Tibial nerve (tissue), 4 donors: ENCODE results near the gene SLC22A3. TPM values are rescaled to one million over a fixed set of nuclear protein-coding genes. Genes with fewer than 3 reads are reported as not detected.
A peak's percentile ranks its signal among the peaks of the same experiment; 100 is the strongest.

ENCODE experiments used
- DNase-seq, 2 donors: peaks; one replicate each; pipeline ENCODE4 v3.0.0-alpha.2; 2019; ENCODE audit warnings: low spot score in 2 of 2
- H3K27ac ChIP-seq, 4 donors: fragments of 200-600 bp; sonication (generic) in 3 of 4; one replicate each; pipeline ENCODE4 v1.5.1; 2017 to 2019; ENCODE audit warnings: mild to moderate bottlenecking in 1 of 4
- H3K27me3 ChIP-seq, 2 donors: fragments of 200-600 bp; sonication (generic) in 1 of 2; one replicate each; pipeline versions ENCODE4 v1.5.1 to v1.6.0; 2017 to 2019
- H3K36me3 ChIP-seq, 3 donors: fragments of 200-600 bp; sonication (generic); one replicate each; pipeline ENCODE4 v1.5.1; 2018 to 2019
- H3K4me1 ChIP-seq, 4 donors: fragments of 200-600 bp; sonication (generic) in 3 of 4; one replicate each; pipeline ENCODE4 v1.5.1; 2017 to 2019
- H3K4me3 ChIP-seq, 4 donors: fragments of 200-600 bp; sonication (generic) in 3 of 4; one replicate each; pipeline ENCODE4 v1.5.1; 2017 to 2019; ENCODE audit warnings: mild to moderate bottlenecking in 1 of 4, moderate library complexity in 1 of 4
- H3K9me3 ChIP-seq, 4 donors: fragments of 200-600 bp; sonication (generic) in 3 of 4; one replicate each; pipeline ENCODE4 v1.5.1; 2017 to 2019
- EP300 ChIP-seq, 2 donors: sonication (generic); formaldehyde crosslinking; IDR thresholded peaks; one replicate each; pipeline ENCODE4 v1.6.1; 2017; ENCODE audit warnings: antibody characterized with exemption in 2 of 2, mild to moderate bottlenecking in 1 of 2
- POLR2A ChIP-seq, 2 donors: fragments of 450-650 bp; IDR thresholded peaks; one replicate each; pipeline ENCODE4 v1.6.1; 2017; ENCODE audit warnings: antibody characterized with exemption in 2 of 2, mild to moderate bottlenecking in 2 of 2, moderate library complexity in 2 of 2
- WGBS, 2 donors: methylation state at CpG; one replicate each; pipeline ENCODE4 v1.1.5; 2018; 5-methylcytosine and 5-hydroxymethylcytosine counted together
- total RNA-seq, 4 donors: library from RNA; depleted of rRNA; stranded (reverse); fragments of >200 nt; gene quantifications; one replicate each; pipeline ENCODE4 v1.1.0, GENCODE V29; 2016
- TF ChIP-seq, protein P1 (sequence below), 5 experiments: fragments of 200-600 bp in 3 of 5; fragments of 450-650 bp in 2 of 5; sonication (generic) in 3 of 5; IDR thresholded peaks; one replicate each; pipeline ENCODE4 v1.5.1; 2016 to 2019; ENCODE audit warnings: antibody characterized with exemption in 5 of 5, mild to moderate bottlenecking in 3 of 5, moderate library complexity in 2 of 5

SLC22A3 gene
- total RNA-seq, 4 donors from 2014 or later = 76.8 to 361 (median 263) TPM

DNA sequence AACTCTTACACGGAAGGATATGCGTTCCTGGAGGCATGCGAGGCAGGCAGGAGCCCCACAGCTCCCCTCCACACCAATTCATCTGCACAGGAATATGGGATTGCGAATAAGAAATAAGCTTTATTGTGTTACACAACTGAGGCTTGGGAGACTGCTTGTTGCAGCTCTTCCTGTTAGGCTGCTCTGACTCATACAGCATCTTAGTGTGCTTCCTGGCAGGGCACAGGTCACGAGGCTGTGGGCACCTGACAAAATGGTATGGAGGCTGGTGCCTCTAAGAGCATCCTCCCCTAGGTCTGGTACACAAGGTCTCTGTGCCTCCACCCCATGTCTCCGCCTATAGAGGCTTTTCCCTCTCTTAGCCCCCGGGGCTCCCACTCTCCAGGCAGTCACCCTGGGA lies 6.8 kb downstream of the SLC22A3 start:
- H3K4me1 ChIP-seq = peaks cover 0 to 10% (median 0%) of the 10 kb centered on the region in 4 donors
- peak overlapping the region in 2 of 4 donors; percentile 39 to 60 for H3K27ac ChIP-seq
- no peak overlapping the region for H3K4me3 ChIP-seq
- no peak for DNase-seq
- no peaks in the 10 kb centered on the region for H3K36me3 ChIP-seq
- H3K27me3 ChIP-seq = no peaks in the 10 kb centered on the region
- H3K9me3 ChIP-seq = no peaks in the 10 kb centered on the region
- TF ChIP-seq EP300 (IDR thresholded peaks at IDR 0.05) = no peak
- no peak for TF ChIP-seq POLR2A (IDR thresholded peaks at IDR 0.05)
- TF ChIP-seq, protein P1, sequence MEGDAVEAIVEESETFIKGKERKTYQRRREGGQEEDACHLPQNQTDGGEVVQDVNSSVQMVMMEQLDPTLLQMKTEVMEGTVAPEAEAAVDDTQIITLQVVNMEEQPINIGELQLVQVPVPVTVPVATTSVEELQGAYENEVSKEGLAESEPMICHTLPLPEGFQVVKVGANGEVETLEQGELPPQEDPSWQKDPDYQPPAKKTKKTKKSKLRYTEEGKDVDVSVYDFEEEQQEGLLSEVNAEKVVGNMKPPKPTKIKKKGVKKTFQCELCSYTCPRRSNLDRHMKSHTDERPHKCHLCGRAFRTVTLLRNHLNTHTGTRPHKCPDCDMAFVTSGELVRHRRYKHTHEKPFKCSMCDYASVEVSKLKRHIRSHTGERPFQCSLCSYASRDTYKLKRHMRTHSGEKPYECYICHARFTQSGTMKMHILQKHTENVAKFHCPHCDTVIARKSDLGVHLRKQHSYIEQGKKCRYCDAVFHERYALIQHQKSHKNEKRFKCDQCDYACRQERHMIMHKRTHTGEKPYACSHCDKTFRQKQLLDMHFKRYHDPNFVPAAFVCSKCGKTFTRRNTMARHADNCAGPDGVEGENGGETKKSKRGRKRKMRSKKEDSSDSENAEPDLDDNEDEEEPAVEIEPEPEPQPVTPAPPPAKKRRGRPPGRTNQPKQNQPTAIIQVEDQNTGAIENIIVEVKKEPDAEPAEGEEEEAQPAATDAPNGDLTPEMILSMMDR (IDR thresholded peaks at IDR 0.05) = no peak
- 68 to 85% methylated on average over 6 to 7 of the region's 7 CpGs for WGBS, 2 donors

GRCh38 chr6:160356074-160356744 lies 8.0 kb downstream of the SLC22A3 start:
- TF ChIP-seq EP300 (IDR thresholded peaks at IDR 0.05) (no peak), POLR2A (IDR thresholded peaks at IDR 0.05) (no peak)
- TF ChIP-seq, protein P1 (IDR thresholded peaks at IDR 0.05) = no peak
- no peaks in the 10 kb centered on the region for H3K36me3 ChIP-seq
- no peak overlapping the region for H3K4me3 ChIP-seq
- H3K27ac ChIP-seq = peak overlapping the region in 1 of 4 donors; percentile 59
- H3K27me3 ChIP-seq = no peaks in the 10 kb centered on the region
- H3K4me1 ChIP-seq = peaks cover 0 to 10% (median 0%) of the 10 kb centered on the region in 4 donors
- no peaks in the 10 kb centered on the region for H3K9me3 ChIP-seq
- DNase-seq = no peak
- WGBS, 2 donors = 76% methylated on average over 14 of the region's 14 CpGs

GRCh38 chr6:160357088-160357487 lies 8.9 kb downstream of the SLC22A3 start:
- Histone ChIP-seq H3K4me1 (peaks cover 0 to 10% (median 0%) of the 10 kb centered on the region in 4 donors), H3K4me3 (no peak overlapping the region), H3K27ac (peak overlapping the region in 1 of 4 donors; percentile 8), H3K27me3 (no peaks in the 10 kb centered on the region), H3K9me3 (no peaks in the 10 kb centered on the region), H3K36me3 (no peaks in the 10 kb centered on the region)
- no peak for DNase-seq
- TF ChIP-seq, protein P1 (IDR thresholded peaks at IDR 0.05) = no peak
- no peak for TF ChIP-seq POLR2A (IDR thresholded peaks at IDR 0.05)
- TF ChIP-seq EP300 (IDR thresholded peaks at IDR 0.05) = no peak
- 66 to 70% methylated on average over 6 of the region's 6 CpGs for WGBS, 2 donors

GRCh38 chr6:160358225-160359119 lies 10.3 kb downstream of the SLC22A3 start:
- peak overlapping the region in 2 of 4 donors; percentile 24 to 67 for H3K27ac ChIP-seq
- no peaks in the 10 kb centered on the region for H3K36me3 ChIP-seq
- H3K9me3 ChIP-seq = no peaks in the 10 kb centered on the region
- TF ChIP-seq, protein P1 (IDR thresholded peaks at IDR 0.05) = no peak
- no peak for TF ChIP-seq POLR2A (IDR thresholded peaks at IDR 0.05)
- no peak for TF ChIP-seq EP300 (IDR thresholded peaks at IDR 0.05)
- 54 to 58% methylated on average over 9 of the region's 9 CpGs for WGBS, 2 donors
- H3K4me1 ChIP-seq = peaks cover 0 to 14% (median 0%) of the 10 kb centered on the region in 4 donors
- no peaks in the 10 kb centered on the region for H3K27me3 ChIP-seq
- no peak for DNase-seq
- H3K4me3 ChIP-seq = no peak overlapping the region

DNA sequence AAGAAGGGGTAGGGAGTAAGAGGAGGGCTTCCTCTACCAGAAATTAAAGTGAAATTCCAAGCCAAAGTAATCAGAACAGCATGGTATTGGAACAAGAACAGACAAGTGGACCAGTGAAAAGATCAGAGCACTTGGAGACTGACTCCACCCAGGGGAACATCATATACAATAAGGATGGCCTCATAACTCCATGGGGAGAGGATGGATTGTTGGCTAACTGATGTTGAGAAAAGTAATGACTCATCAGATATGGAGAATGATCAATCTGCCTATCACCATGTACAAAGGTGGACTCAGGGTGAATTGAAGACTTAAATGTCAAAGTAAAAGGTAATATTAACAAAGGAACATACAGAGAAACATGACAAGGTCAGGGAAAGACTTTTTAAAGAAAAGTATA lies 12.8 kb downstream of the SLC22A3 start:
- no peak overlapping the region for H3K4me3 ChIP-seq
- no peak overlapping the region for H3K27ac ChIP-seq
- peaks cover 0 to 11% (median 0%) of the 10 kb centered on the region in 4 donors for H3K4me1 ChIP-seq
- TF ChIP-seq POLR2A (IDR thresholded peaks at IDR 0.05) (no peak), EP300 (IDR thresholded peaks at IDR 0.05) (no peak)
- TF ChIP-seq, protein P1 (IDR thresholded peaks at IDR 0.05) = no peak
- H3K27me3 ChIP-seq = no peaks in the 10 kb centered on the region
- H3K9me3 ChIP-seq = no peaks in the 10 kb centered on the region
- H3K36me3 ChIP-seq = no peaks in the 10 kb centered on the region
- DNase-seq = no peak
